HG03280 (cell line): ENCODE results near the gene AIRE.
"Not testable (repeated sequence)": the region's sequence is repeated elsewhere in the genome, so short reads cannot be mapped to it uniquely, and the experiment has no call there.

Experiments
- ATAC-seq: cut with Tn5 transposase; IDR thresholded peaks from one replicate; pipeline ENCODE4 v1.9.1; 2021; ENCODE audit warnings: mild to moderate bottlenecking, moderate library complexity; ENCODE audit not compliant: unreplicated experiment

AIRE gene

GRCh38 chr21:44291078-44291935 is 5.6 kb downstream of the AIRE start:
- ATAC-seq = no peak

- no peak for ATAC-seq
Observed at GRCh38 chr21:44291936-44292811, 6.5 kb downstream of the AIRE start.

GRCh38 chr21:44292812-44293195 is 7.1 kb downstream of the AIRE start:
- no peak for ATAC-seq

GRCh38 chr21:44293551-44294231 is 8.0 kb downstream of the AIRE start:
- no peak for ATAC-seq

GRCh38 chr21:44294391-44295162 is 8.9 kb downstream of the AIRE start:
- no peak for ATAC-seq

GRCh38 chr21:44295163-44295573 is 9.5 kb downstream of the AIRE start:
- no peak for ATAC-seq

- ATAC-seq = no peak
Observed at GRCh38 chr21:44295646-44296045, 10.0 kb downstream of the AIRE start.

- ATAC-seq = no peak
Observed at GRCh38 chr21:44296103-44296519, 10.4 kb downstream of the AIRE start.

- no peak for ATAC-seq
Observed at GRCh38 chr21:44296916-44297315, 11.2 kb downstream of the AIRE start.

GRCh38 chr21:44297525-44298290 is 12.0 kb downstream of the AIRE start:
- ATAC-seq = no peak

- ATAC-seq = no peak
Observed at GRCh38 chr21:44298301-44298700, 12.6 kb downstream of the AIRE start.

GRCh38 chr21:44299085-44299457 is 13.4 kb downstream of the AIRE start:
- ATAC-seq = no peak

GRCh38 chr21:44299458-44300261 is 14.0 kb downstream of the AIRE start, which contains the start of gene PFKL:
Gene PFKL, plus strand, starts transcription at chr21:44300053. Its CDS starts 53 bp downstream, at chr21:44300106.
- peak; percentile 51 for ATAC-seq

GRCh38 chr21:44300262-44300959 is 14.7 kb downstream of the AIRE start:
- ATAC-seq = peak; percentile 32

GRCh38 chr21:44301141-44301540 is 15.5 kb downstream of the AIRE start:
- ATAC-seq = no peak

- no peak for ATAC-seq
Observed at GRCh38 chr21:44301961-44302406, 16.3 kb downstream of the AIRE start.

GRCh38 chr21:44302573-44303401 is 17.1 kb downstream of the AIRE start:
- ATAC-seq = not testable (repeated sequence)
